ENCODE results near the gene MBD6.

MBD6 gene

GRCh38 chr12:57528831-57529555 lies 6.4 kb downstream of the MBD6 start:
- FAIRE-seq = no peak

- no peak for FAIRE-seq
Observed at GRCh38 chr12:57529831-57530230, 7.2 kb downstream of the MBD6 start.

GRCh38 chr12:57530396-57531142 lies 7.9 kb downstream of the MBD6 start:
- FAIRE-seq = no peak

GRCh38 chr12:57531836-57532235 lies 9.2 kb downstream of the MBD6 start:
- FAIRE-seq = no peak

- FAIRE-seq = no peak
Observed at GRCh38 chr12:57533108-57533507, 10.5 kb downstream of the MBD6 start.

GRCh38 chr12:57534250-57534649 lies 11.6 kb downstream of the MBD6 start:
- FAIRE-seq = no peak

GRCh38 chr12:57534991-57535543 lies 12.4 kb downstream of the MBD6 start:
- no peak for FAIRE-seq

- no peak for FAIRE-seq
Observed at GRCh38 chr12:57535764-57536596, 13.4 kb downstream of the MBD6 start.

- FAIRE-seq = no peak
Observed at GRCh38 chr12:57536597-57536942, 13.9 kb downstream of the MBD6 start.

- FAIRE-seq = no peak
Observed at GRCh38 chr12:57539134-57539768, 16.6 kb downstream of the MBD6 start.

- no peak for FAIRE-seq
Observed at GRCh38 chr12:57541001-57541400, 18.4 kb downstream of the MBD6 start.

- FAIRE-seq = no peak
Observed at GRCh38 chr12:57541717-57542116, 19.1 kb downstream of the MBD6 start.

GRCh38 chr12:57543581-57543980 lies 21.0 kb downstream of the MBD6 start:
- FAIRE-seq = no peak

GRCh38 chr12:57545809-57546437 lies 23.3 kb downstream of the MBD6 start:
- FAIRE-seq = no peak

- peak; percentile 95 for FAIRE-seq
Observed at GRCh38 chr12:57546438-57547287, 24.0 kb downstream of the MBD6 start, which contains the start of gene DCTN2. TSS of gene DCTN2 (minus strand) at chr12:57547192. CDS start at chr12:57547063, 129 bp downstream.

- no peak for FAIRE-seq
Observed at GRCh38 chr12:57547288-57548012, 24.8 kb downstream of the MBD6 start.

GRCh38 chr12:57548013-57548315 lies 25.3 kb downstream of the MBD6 start:
- no peak for FAIRE-seq

- FAIRE-seq = no peak
Observed at GRCh38 chr12:57548488-57548887, 25.9 kb downstream of the MBD6 start.

GRCh38 chr12:57549203-57549908 lies 26.7 kb downstream of the MBD6 start:
- no peak for FAIRE-seq
